Endothelial cell of umbilical vein (primary cell): ENCODE measurements around the gene SLFN5. TPM values are rescaled to one million over a fixed set of nuclear protein-coding genes. Genes with fewer than 3 reads are reported as not detected.

Experiments
- BruUV-seq: library from RNA; stranded (reverse); fragments of 400-500 nt; replicated peaks from 2 replicates; lab custom pipeline; 2021; lab: Mats Ljungman, UMichigan
- CTCF ChIA-PET: fragments of 300-600, 350-600 bp; sonication (Branson Sonifier 250); formaldehyde crosslinking; loops from one replicate; lab custom pipeline; 2021; ENCODE audit warnings: antibody characterized with exemption, inconsistent platforms; lab: Charles Lee
- POLR2A ChIA-PET: fragments of 300-600, 350-600 bp; sonication (Branson Sonifier 250); formaldehyde crosslinking; loops from one replicate; lab custom pipeline; 2021; ENCODE audit warnings: antibody characterized with exemption, inconsistent platforms; lab: Charles Lee
- DNase-seq: peaks from one replicate; pipeline ENCODE4 v3.0.0-alpha.2; 2011; ENCODE audit warnings: low read depth, low spot score
- FAIRE-seq: peaks from 2 replicates; lab custom pipeline; 2011; peaks lifted over from hg19 to GRCh38; lab: Jason Lieb, UNC
- H2AFZ ChIP-seq: 2 replicates; pipeline ENCODE4 v1.6.0; 2012; ENCODE audit warnings: low read depth, low read length, control low read depth, inconsistent platforms
- H3K27ac ChIP-seq: 2 replicates; pipeline ENCODE4 v1.5.1; 2011; ENCODE audit warnings: low read depth, mild to moderate bottlenecking, control low read depth, low read length, moderate library complexity; ENCODE audit not compliant: insufficient read depth
- H3K27me3 ChIP-seq, 2 experiments: 2 replicates each; pipeline versions ENCODE4 v1.6.0 to v1.6.1; 2011; ENCODE audit warnings: low read length in 2 of 2, mixed read lengths in 1 of 2; ENCODE audit not compliant: control insufficient read depth in 2 of 2, insufficient read depth in 2 of 2
- H3K36me3 ChIP-seq, 2 experiments: 2 replicates in 1 of 2; 3 replicates in 1 of 2; pipeline ENCODE4 v1.5.1; 2011; ENCODE audit warnings: low read length in 2 of 2, mild to moderate bottlenecking in 1 of 2, moderate library complexity in 1 of 2; ENCODE audit not compliant: control insufficient read depth in 2 of 2, insufficient read depth in 2 of 2; ENCODE audit errors: extremely low read depth in 1 of 2
- H3K4me1 ChIP-seq: 3 replicates; pipeline ENCODE4 v1.5.1; 2011; ENCODE audit warnings: mild to moderate bottlenecking, low read length; ENCODE audit not compliant: control insufficient read depth, insufficient read depth; ENCODE audit errors: extremely low read depth
- H3K4me2 ChIP-seq: 2 replicates; pipeline ENCODE4 v1.6.1; 2011; ENCODE audit warnings: low read length, control low read depth, mixed read lengths; ENCODE audit not compliant: insufficient read depth
- H3K4me3 ChIP-seq, 3 experiments: fragments of 200-600 bp in 1 of 3; sonication (generic), shearing (Covaris generic) in 1 of 3; replicated peaks in 1 of 3; 2 replicates each; pipeline ENCODE4 v1.5.1; 2011 to 2016; ENCODE audit warnings: control low read depth in 3 of 3, low read length in 3 of 3, mild to moderate bottlenecking in 2 of 3, inconsistent platforms in 1 of 3, low read depth in 1 of 3, moderate library complexity in 1 of 3; ENCODE audit not compliant: insufficient read depth in 1 of 3
- H3K79me2 ChIP-seq: 2 replicates; pipeline ENCODE4 v1.6.0; 2012; ENCODE audit warnings: low read length, inconsistent platforms; ENCODE audit not compliant: control insufficient read depth, insufficient read depth
- H3K9ac ChIP-seq: replicated peaks from 2 replicates; pipeline ENCODE3; 2011; ENCODE audit warnings: low read length, control low read depth; ENCODE audit not compliant: insufficient read depth; ENCODE audit errors: extremely low read depth
- H3K9me1 ChIP-seq: replicated peaks from 3 replicates; pipeline ENCODE4 v1.6.0; 2011; ENCODE audit warnings: mild to moderate bottlenecking, low read length; ENCODE audit not compliant: control insufficient read depth, insufficient read depth; ENCODE audit errors: extremely low read depth
- H3K9me3 ChIP-seq: replicated peaks from 2 replicates; pipeline ENCODE4 v1.5.1; 2012; ENCODE audit warnings: low read length, inconsistent platforms; ENCODE audit not compliant: control insufficient read depth, insufficient read depth
- H4K20me1 ChIP-seq: replicated peaks from 2 replicates; pipeline ENCODE3; 2011; ENCODE audit warnings: mild to moderate bottlenecking, low read length; ENCODE audit not compliant: control insufficient read depth, insufficient read depth; ENCODE audit errors: extremely low read depth
- EZH2 ChIP-seq: IDR thresholded peaks from 2 replicates; pipeline ENCODE4 v1.6.1; 2012; ENCODE audit warnings: borderline replicate concordance, low read depth, mild to moderate bottlenecking, moderate library complexity, low read length, inconsistent platforms; ENCODE audit not compliant: severe bottlenecking
- FOS ChIP-seq: IDR thresholded peaks from 2 replicates; pipeline ENCODE4 v1.6.1; 2011; ENCODE audit warnings: mild to moderate bottlenecking, low read length, moderate library complexity, borderline replicate concordance; ENCODE audit not compliant: insufficient read depth
- GATA2 ChIP-seq: IDR thresholded peaks from 2 replicates; pipeline ENCODE4 v1.7.0; 2011; ENCODE audit warnings: low read depth, mild to moderate bottlenecking, moderate library complexity, mixed read lengths, low read length; ENCODE audit not compliant: insufficient read length, insufficient read depth
- JUN ChIP-seq: IDR thresholded peaks from 2 replicates; pipeline ENCODE4 v1.6.1; 2011; ENCODE audit warnings: borderline replicate concordance, low read depth; ENCODE audit not compliant: insufficient read length, insufficient read depth
- MYC ChIP-seq: IDR thresholded peaks from one replicate; pipeline ENCODE4 v1.6.1; 2011; ENCODE audit warnings: mild to moderate bottlenecking, low read depth, low read length
- POLR2A ChIP-seq: IDR thresholded peaks from 2 replicates; pipeline ENCODE4 v1.6.1; 2012; ENCODE audit warnings: low read depth, mild to moderate bottlenecking, control low read depth, low read length
- POLR2AphosphoS5 ChIP-seq: IDR thresholded peaks from 2 replicates; pipeline ENCODE4 v1.6.1; 2012; ENCODE audit warnings: low read depth, mild to moderate bottlenecking, control low read depth, low read length, moderate library complexity; ENCODE audit not compliant: insufficient read depth
- dilution Hi-C: fragments of 300-500 bp; cut with MboI; formaldehyde crosslinking; loops from one replicate; pipeline ENCODE4 v1.15.0; 2019; ENCODE audit warnings: low sequenced_read_pairs; ENCODE audit not compliant: extremely low pct_ligation_motif_present
- intact Hi-C: fragments of 100-400 bp; cut with micrococcal nuclease; formaldehyde crosslinking; loops from one replicate; pipeline ENCODE4 v1.10.0; 2022
- polyA plus RNA-seq, 4 experiments: library from polyadenylated mRNA; depleted of rRNA in 3 of 4; stranded (reverse) in 3 of 4; unstranded in 1 of 4; fragments of >200 nt; gene quantifications; 2 replicates each; pipeline versions ENCODE4 v1.2.1 to v1.2.3, GENCODE V29; 2011 to 2012; ENCODE audit warnings: missing spikeins in 1 of 4
- total RNA-seq: library from RNA; stranded (reverse); gene quantifications from 2 replicates; pipeline ENCODE4 v1.2.3, GENCODE V29; 2021
- TF ChIP-seq, protein P1 (sequence below): IDR thresholded peaks from 2 replicates; pipeline ENCODE4 v1.6.1; 2011; ENCODE audit not compliant: insufficient read depth, insufficient read length

SLFN5 gene
- total and polyA plus RNA-seq, 2 donors (not counting 3 experiments of a cell fraction or from before 2014, with no cell fraction given): 4.5 to 24.2 TPM

DNA sequence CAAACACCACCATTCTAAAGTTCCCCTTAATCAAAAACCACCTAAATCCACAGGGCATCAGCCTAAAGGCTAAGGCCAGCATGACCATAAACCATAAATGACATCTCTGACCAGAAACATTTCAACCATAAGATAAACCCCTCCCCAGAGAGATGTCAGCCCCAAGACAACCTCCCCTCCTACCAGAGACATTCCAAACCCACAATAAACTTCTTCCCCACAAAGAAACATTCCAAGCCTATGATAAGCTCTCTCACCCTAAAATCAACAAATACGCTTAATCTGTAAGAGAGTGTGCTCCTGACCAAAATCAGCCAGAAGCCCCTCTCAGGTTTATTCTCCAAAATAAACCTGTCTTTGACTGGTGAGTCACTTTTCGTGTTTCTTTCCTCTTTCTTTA, 54.8 kb downstream of the SLFN5 start:
- H3K36me3 ChIP-seq: no peaks in the 10 kb centered on the region
- no peaks in the 10 kb centered on the region for H3K9me3 ChIP-seq
- H3K4me3 ChIP-seq: no peak overlapping the region
- H3K9me1 ChIP-seq: no peaks in the 10 kb centered on the region
- BruUV-seq: no TSS peak
- POLR2A ChIA-PET: no interaction called here
- no peak overlapping the region for H3K9ac ChIP-seq
- dilution Hi-C loops (no loop called here), intact Hi-C loops (no loop called here)
- no peak overlapping the region for H3K27ac ChIP-seq
- CTCF ChIA-PET: interaction anchor here (1.6 kb wide), 1 partner anchor 15 kb away, joined by 4 read pairs; no protein-coding TSS in a partner anchor
- no peak overlapping the region for H3K4me2 ChIP-seq
- FAIRE-seq: no peak
- H3K4me1 ChIP-seq: peaks cover 13% of the 10 kb centered on the region
- H2AFZ ChIP-seq: no peak overlapping the region
- no peak for DNase-seq
- no peaks in the 10 kb centered on the region for H3K79me2 ChIP-seq
- H4K20me1 ChIP-seq: no peaks in the 10 kb centered on the region
- no peaks in the 10 kb centered on the region for H3K27me3 ChIP-seq
- TF ChIP-seq GATA2 (no peak), EZH2 (no peak), FOS (no peak), MYC (no peak), JUN (no peak), POLR2A (no peak)

DNA sequence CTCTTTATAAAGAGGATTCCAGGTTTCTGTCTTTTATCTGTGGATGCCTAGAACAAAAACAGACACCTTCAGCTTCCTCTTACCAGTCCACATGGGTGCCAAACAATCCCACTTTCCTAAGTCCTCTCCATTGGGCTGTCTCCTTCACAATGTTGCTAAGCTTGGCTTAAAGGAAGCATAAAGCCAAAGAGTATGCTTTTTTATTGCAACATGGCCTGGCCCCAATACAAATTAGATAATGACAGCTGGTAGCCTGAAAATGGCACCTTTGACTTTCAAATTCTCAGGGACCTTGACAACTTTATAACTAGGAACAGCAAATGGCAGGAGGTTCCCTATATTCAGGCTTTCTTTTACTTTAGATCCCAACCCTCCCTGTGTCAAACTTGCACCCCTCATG, 55.8 kb downstream of the SLFN5 start:
- FAIRE-seq (no peak), DNase-seq (no peak)
- H4K20me1 ChIP-seq: no peaks in the 10 kb centered on the region
- no peak overlapping the region for H3K9ac ChIP-seq
- no peaks in the 10 kb centered on the region for H3K27me3 ChIP-seq
- H3K4me3 ChIP-seq: no peak overlapping the region
- intact Hi-C loops (no loop called here), dilution Hi-C loops (no loop called here)
- no TSS peak for BruUV-seq
- no peaks in the 10 kb centered on the region for H3K9me3 ChIP-seq
- POLR2A ChIA-PET: no interaction called here
- H3K9me1 ChIP-seq: no peaks in the 10 kb centered on the region
- H2AFZ ChIP-seq: no peak overlapping the region
- no peak for TF ChIP-seq GATA2
- no peak for TF ChIP-seq POLR2AphosphoS5
- TF ChIP-seq EZH2: no peak
- no peak for TF ChIP-seq FOS
- TF ChIP-seq, protein P1, sequence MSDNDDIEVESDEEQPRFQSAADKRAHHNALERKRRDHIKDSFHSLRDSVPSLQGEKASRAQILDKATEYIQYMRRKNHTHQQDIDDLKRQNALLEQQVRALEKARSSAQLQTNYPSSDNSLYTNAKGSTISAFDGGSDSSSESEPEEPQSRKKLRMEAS: no peak
- TF ChIP-seq JUN: no peak
- TF ChIP-seq POLR2A: no peak
- H3K27ac ChIP-seq: no peak overlapping the region
- no peak overlapping the region for H3K4me2 ChIP-seq
- H3K36me3 ChIP-seq: no peaks in the 10 kb centered on the region
- H3K79me2 ChIP-seq: no peaks in the 10 kb centered on the region
- H3K4me1 ChIP-seq: peaks cover 13% of the 10 kb centered on the region
- CTCF ChIA-PET: no interaction called here
